ENCODE measurements around the gene LEF1. TPM values are rescaled to one million over a fixed set of nuclear protein-coding genes. Genes with fewer than 3 reads are reported as not detected.

The LEF1 gene
- total RNA-seq, 1 experiment from 2014 or later: 0.79 TPM

- no peak for TF ChIP-seq REST (IDR thresholded peaks at IDR 0.05; ENCODE audit: low read depth)
- no peak for TF ChIP-seq SIN3A (IDR thresholded peaks at IDR 0.05; ENCODE audit: low read depth)
- no peak for TF ChIP-seq ELF1 (IDR thresholded peaks at IDR 0.05; ENCODE audit: borderline replicate concordance, low read depth)
- no peak for TF ChIP-seq YY1 (IDR thresholded peaks at IDR 0.05; ENCODE audit: extremely low read depth, insufficient replicate concordance, low read depth, low read length)
- no peak for TF ChIP-seq CBX3 (IDR thresholded peaks at IDR 0.05; ENCODE audit: low read depth)
- no peak for TF ChIP-seq EZH2 (IDR thresholded peaks at IDR 0.05)
These were observed 154.8 kb downstream of the LEF1 start (continued) for GRCh38 chr4:108013955-108014354.

- no peaks in the 10 kb centered on the region for H4K20me1 ChIP-seq (ENCODE audit: insufficient read depth)
- CTCF ChIA-PET: no interaction called here
- no peaks in the 10 kb centered on the region for H3K4me1 ChIP-seq (ENCODE audit: control insufficient read depth in 1 of 2, insufficient read depth in 2 of 2, low read length in 2 of 2)
- H3K27ac ChIP-seq (ENCODE audit: low read depth, low read length): no peak overlapping the region
- peaks cover 6 to 7% of the 10 kb centered on the region in 2 experiments; a peak in 2 of 4 replicates for H3K36me3 ChIP-seq (ENCODE audit: control insufficient read depth in 1 of 2, insufficient read depth in 2 of 2, low read length in 2 of 2)
- POLR2A ChIA-PET: no interaction called here
- intact Hi-C loops (cut with micrococcal nuclease): loop anchor here (10.0 kb wide), 1 partner anchor 1391 kb away; no protein-coding TSS in a partner anchor
- no peak overlapping the region for H3K9ac ChIP-seq (ENCODE audit: low read length)
- ATAC-seq (no peak), DNase-seq (ENCODE audit: low read depth, low spot score) (no peak)
- no peaks in the 10 kb centered on the region for H3K27me3 ChIP-seq (ENCODE audit: insufficient read depth, low read length)
- no peak overlapping the region for H2AFZ ChIP-seq (ENCODE audit: low read depth, low read length, poor library complexity, severe bottlenecking)
- no peak for TF ChIP-seq CTCF (IDR thresholded peaks at IDR 0.05 in 2 of 3, conservative IDR thresholded peaks at IDR 0.05 in 1 of 3; ENCODE audit: borderline replicate concordance in 1 of 3, insufficient read depth in 1 of 3, low read depth in 2 of 3, low read length in 2 of 3)
- no peak for TF ChIP-seq POLR2A (IDR thresholded peaks at IDR 0.05; ENCODE audit: borderline replicate concordance, extremely low read depth, insufficient read depth, insufficient read length)
- TF ChIP-seq JUND (IDR thresholded peaks at IDR 0.05): no peak
- no peak for TF ChIP-seq ATF3 (IDR thresholded peaks at IDR 0.05)
- no peak for TF ChIP-seq FOSL1 (IDR thresholded peaks at IDR 0.05; ENCODE audit: low read depth)
- TF ChIP-seq ZNF274 (IDR thresholded peaks at IDR 0.05; ENCODE audit: low read depth, low read length): no peak
- TF ChIP-seq CBX3 (IDR thresholded peaks at IDR 0.05; ENCODE audit: low read depth): no peak
- no peak for TF ChIP-seq POLR2AphosphoS5 (IDR thresholded peaks at IDR 0.05; ENCODE audit: low read depth, low read length)
- no peak for TF ChIP-seq SRF (IDR thresholded peaks at IDR 0.05; ENCODE audit: low read depth)
- TF ChIP-seq ELF1 (IDR thresholded peaks at IDR 0.05; ENCODE audit: borderline replicate concordance, low read depth): no peak
- no peak for TF ChIP-seq RAD21 (IDR thresholded peaks at IDR 0.05; ENCODE audit: low read depth)
- no peak for TF ChIP-seq SIN3A (IDR thresholded peaks at IDR 0.05; ENCODE audit: low read depth)
- no peak for TF ChIP-seq TCF7L2 (IDR thresholded peaks at IDR 0.05; ENCODE audit: borderline replicate concordance, extremely low read depth, insufficient read depth, insufficient read length)
- no peak for TF ChIP-seq EZH2 (IDR thresholded peaks at IDR 0.05)
- no peaks in the 10 kb centered on the region for H3K9me2 ChIP-seq (ENCODE audit: insufficient read depth)
- peaks cover 4% of the 10 kb centered on the region; the same call in 1 of the 2 replicates for H3K79me2 ChIP-seq (ENCODE audit: insufficient read depth, low read length)
- no peaks in the 10 kb centered on the region for H3K9me3 ChIP-seq (ENCODE audit: control insufficient read depth in 1 of 2, insufficient read depth in 1 of 2, low read depth in 1 of 2, low read length in 2 of 2)
- no TSS peak for BruUV-seq (replicated peaks)
- H3K4me3 ChIP-seq (replicated peaks in 1 of 2; ENCODE audit: low read depth in 1 of 2, low read length in 2 of 2): no peak overlapping the region
- RAD21 ChIA-PET (ENCODE audit: low non-redundant PET in 1 of 2, low total read pairs in 2 of 2, uncharacterized antibody in 2 of 2, unreplicated experiment in 2 of 2): no interaction called here
- no peak overlapping the region for H3K4me2 ChIP-seq (ENCODE audit: low read length)
These were observed 155.4 kb downstream of the LEF1 start for GRCh38 chr4:108013327-108013726.
